Vagina (tissue), 2 donors: Measurements from ENCODE around the gene IRGQ.

Experiments
- CTCF ChIP-seq, 3 experiments: fragments of 450-650 bp in 2 of 3; fragments of 200-600 bp in 1 of 3; sonication (generic) in 1 of 3; IDR thresholded peaks; one replicate each; pipeline ENCODE4 v1.5.1; 2017 to 2019; ENCODE audit warnings: antibody characterized with exemption in 3 of 3, mild to moderate bottlenecking in 2 of 3, moderate library complexity in 2 of 3
- POLR2A ChIP-seq, 2 donors: fragments of 450-650 bp; IDR thresholded peaks; one replicate each; pipeline ENCODE4 v1.6.1; 2017; ENCODE audit warnings: antibody characterized with exemption in 2 of 2, mild to moderate bottlenecking in 2 of 2, moderate library complexity in 2 of 2

GRCh38 chr19:43563816-43564457 is 32.0 kb downstream of the IRGQ start:
- no peak for TF ChIP-seq CTCF (IDR thresholded peaks at IDR 0.05)
- no peak for TF ChIP-seq POLR2A (IDR thresholded peaks at IDR 0.05)
